ENCODE measurements around the gene PDIA6.
"Not testable (repeated sequence)": the region's sequence is repeated elsewhere in the genome, so short reads cannot be mapped to it uniquely, and the experiment has no call there.

Gene PDIA6

DNA sequence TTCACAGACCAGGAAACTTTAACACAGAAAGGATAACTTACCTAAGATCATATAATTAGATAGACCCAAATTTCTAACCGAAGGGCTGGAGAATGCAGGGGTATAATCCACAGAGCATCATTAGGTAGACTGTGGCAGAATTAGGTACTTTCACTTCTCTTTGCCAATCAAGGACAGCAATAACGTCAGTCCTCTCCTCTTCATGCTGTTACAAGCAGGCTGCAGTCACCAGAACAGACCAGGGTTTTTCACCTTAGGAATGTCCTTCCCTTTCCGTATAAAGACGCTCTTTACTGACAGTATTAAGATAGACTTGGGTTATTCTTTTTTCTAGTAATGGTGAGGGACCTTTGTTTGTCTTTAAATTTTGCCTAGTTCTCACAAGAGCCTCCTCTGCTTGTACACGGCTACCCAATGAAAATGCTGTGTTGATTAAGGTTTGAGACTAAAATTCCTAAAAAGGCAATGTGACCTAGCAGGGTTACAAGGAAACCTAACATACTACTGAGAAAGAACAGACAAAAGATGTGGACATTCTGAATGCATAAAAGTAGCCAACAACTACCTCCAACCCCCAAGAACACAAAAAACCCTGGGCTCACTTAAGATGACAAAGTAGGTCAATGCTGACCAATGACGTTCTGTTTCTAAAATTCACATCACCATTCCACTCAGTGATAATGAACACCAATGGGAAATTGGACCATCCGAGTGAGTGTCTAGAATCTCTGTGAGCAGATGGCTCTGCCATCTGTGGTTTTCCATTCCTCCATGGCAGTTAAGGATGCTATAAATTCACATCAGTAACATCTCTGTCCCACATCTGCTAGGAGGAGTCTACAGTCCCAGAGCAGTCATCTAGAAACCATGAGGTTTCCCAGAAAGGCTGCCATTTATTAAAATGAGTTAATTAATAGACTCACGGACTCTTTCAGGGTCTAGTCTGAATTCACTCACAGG lies 2.1 kb downstream of the PDIA6 start:
- peak overlapping the region; percentile 89 for H3K27ac ChIP-seq (ENCODE audit: low read length)
- H3K9me3 ChIP-seq (ENCODE audit: insufficient read depth, low read length) = no peaks in the 10 kb centered on the region
- H3K27me3 ChIP-seq (ENCODE audit: low read depth, low read length) = peaks cover 11% of the 10 kb centered on the region; the same call in 1 of the 2 replicates
- peaks cover 29% of the 10 kb centered on the region for H3K4me1 ChIP-seq (ENCODE audit: low read length)
- H3K9ac ChIP-seq (ENCODE audit: low read length) = peak overlapping the region; percentile 95
- peaks cover 46% of the 10 kb centered on the region for H3K36me3 ChIP-seq (replicated peaks; ENCODE audit: low read depth, low read length)
- no peak overlapping the region for H2AFZ ChIP-seq (ENCODE audit: low read depth, low read length)
- peak overlapping the region; percentile 83 for H3K4me2 ChIP-seq (ENCODE audit: low read length)
- H3K4me3 ChIP-seq (ENCODE audit: low read length) = peak overlapping the region; percentile 97
- no peak for TF ChIP-seq EZH2phosphoT487 (IDR thresholded peaks at IDR 0.05; ENCODE audit: low read depth)
- TF ChIP-seq, protein P1, sequence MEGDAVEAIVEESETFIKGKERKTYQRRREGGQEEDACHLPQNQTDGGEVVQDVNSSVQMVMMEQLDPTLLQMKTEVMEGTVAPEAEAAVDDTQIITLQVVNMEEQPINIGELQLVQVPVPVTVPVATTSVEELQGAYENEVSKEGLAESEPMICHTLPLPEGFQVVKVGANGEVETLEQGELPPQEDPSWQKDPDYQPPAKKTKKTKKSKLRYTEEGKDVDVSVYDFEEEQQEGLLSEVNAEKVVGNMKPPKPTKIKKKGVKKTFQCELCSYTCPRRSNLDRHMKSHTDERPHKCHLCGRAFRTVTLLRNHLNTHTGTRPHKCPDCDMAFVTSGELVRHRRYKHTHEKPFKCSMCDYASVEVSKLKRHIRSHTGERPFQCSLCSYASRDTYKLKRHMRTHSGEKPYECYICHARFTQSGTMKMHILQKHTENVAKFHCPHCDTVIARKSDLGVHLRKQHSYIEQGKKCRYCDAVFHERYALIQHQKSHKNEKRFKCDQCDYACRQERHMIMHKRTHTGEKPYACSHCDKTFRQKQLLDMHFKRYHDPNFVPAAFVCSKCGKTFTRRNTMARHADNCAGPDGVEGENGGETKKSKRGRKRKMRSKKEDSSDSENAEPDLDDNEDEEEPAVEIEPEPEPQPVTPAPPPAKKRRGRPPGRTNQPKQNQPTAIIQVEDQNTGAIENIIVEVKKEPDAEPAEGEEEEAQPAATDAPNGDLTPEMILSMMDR (IDR thresholded peaks at IDR 0.05; ENCODE audit: low read depth, low read length) = no peak
- peaks cover 72% of the 10 kb centered on the region for H3K79me2 ChIP-seq (ENCODE audit: low read length)
- peaks cover 58% of the 10 kb centered on the region for H4K20me1 ChIP-seq (ENCODE audit: insufficient read depth, low read length)

DNA sequence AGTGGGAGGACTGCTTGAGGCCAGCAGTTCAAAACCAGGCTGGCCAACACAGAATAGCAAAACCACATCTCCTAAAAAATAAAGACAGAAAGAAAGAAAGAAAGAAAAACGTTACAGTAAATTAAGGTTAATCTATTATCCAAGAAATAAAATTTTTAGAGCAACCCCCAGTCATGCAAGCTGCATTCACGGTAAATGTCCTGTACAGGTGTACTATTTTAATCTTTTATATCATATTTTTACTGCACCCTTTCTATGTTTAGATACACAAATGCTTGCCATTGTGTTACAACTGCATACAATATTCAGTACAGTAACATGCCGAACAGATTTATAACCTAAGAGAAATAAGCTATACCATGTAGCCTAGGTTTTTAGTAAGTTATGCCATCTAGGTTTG lies 6.0 kb downstream of the PDIA6 start:
- Histone ChIP-seq H3K4me2 (ENCODE audit: low read length) (no peak overlapping the region), H3K4me3 (ENCODE audit: low read length) (no peak overlapping the region), H2AFZ (ENCODE audit: low read depth, low read length) (no peak overlapping the region), H3K79me2 (ENCODE audit: low read length) (peaks cover 91% of the 10 kb centered on the region), H3K27me3 (ENCODE audit: low read depth, low read length) (no peaks in the 10 kb centered on the region), H3K9ac (ENCODE audit: low read length) (no peak overlapping the region), H3K27ac (ENCODE audit: low read length) (no peak overlapping the region), H3K9me3 (ENCODE audit: insufficient read depth, low read length) (no peaks in the 10 kb centered on the region), H4K20me1 (ENCODE audit: insufficient read depth, low read length) (peaks cover 83% of the 10 kb centered on the region), H3K4me1 (ENCODE audit: low read length) (peaks cover 43% of the 10 kb centered on the region), H3K36me3 (replicated peaks; ENCODE audit: low read depth, low read length) (peaks cover 57% of the 10 kb centered on the region)
- TF ChIP-seq EZH2phosphoT487 (IDR thresholded peaks at IDR 0.05; ENCODE audit: low read depth) = no peak
- TF ChIP-seq, protein P1 (IDR thresholded peaks at IDR 0.05; ENCODE audit: low read depth, low read length) = no peak

DNA sequence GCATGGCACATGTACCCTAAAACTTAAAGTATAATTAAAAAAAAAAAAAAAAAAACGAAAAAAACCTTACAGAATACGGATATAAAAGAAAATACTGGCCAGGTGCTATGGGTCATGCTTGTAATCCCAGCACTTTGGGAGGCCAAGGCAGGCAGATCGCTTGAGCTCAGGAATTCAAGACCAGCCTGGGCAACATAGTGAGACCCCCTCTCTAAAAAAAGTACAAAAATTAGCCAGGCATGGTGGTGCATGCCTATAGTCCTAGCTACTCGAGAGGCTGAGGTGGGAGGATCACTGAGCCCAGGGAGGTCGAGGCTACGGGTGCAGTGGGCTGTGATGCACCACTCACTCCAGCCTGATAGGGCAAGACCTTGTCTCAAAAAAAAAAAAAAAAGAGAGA lies 6.6 kb downstream of the PDIA6 start:
- H3K36me3 ChIP-seq (replicated peaks; ENCODE audit: low read depth, low read length) = peaks cover 58% of the 10 kb centered on the region
- peaks cover 91% of the 10 kb centered on the region for H3K79me2 ChIP-seq (ENCODE audit: low read length)
- H3K4me1 ChIP-seq (ENCODE audit: low read length) = peaks cover 41% of the 10 kb centered on the region
- not testable (repeated sequence) for H3K9me3 ChIP-seq (ENCODE audit: insufficient read depth, low read length); H3K4me2 ChIP-seq (ENCODE audit: low read length); H3K27me3 ChIP-seq (ENCODE audit: low read depth, low read length); H3K9ac ChIP-seq (ENCODE audit: low read length); H3K27ac ChIP-seq (ENCODE audit: low read length); H2AFZ ChIP-seq (ENCODE audit: low read depth, low read length); H3K4me3 ChIP-seq (ENCODE audit: low read length)
- H4K20me1 ChIP-seq (ENCODE audit: insufficient read depth, low read length) = peaks cover 83% of the 10 kb centered on the region

DNA sequence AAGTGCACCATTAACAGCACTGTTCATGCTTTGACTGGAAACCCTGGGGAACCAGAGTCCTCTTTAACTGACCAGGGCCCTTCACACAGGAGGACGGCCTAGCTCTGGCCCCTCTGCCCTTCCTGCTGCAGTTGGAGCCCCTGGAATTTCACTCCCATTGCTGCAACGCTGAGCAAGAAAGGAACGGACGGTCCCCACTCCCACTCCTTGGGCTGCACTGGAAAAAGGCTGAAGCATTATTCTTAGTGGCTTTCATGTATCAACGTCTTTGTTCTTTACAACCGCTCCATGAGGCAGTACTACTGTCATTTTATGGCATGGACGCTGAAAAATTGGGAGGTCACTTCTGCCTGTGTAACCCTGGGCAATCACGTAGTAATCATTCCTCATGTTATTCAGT lies 9.9 kb downstream of the PDIA6 start:
- Histone ChIP-seq H3K79me2 (ENCODE audit: low read length) (peaks cover 91% of the 10 kb centered on the region), H4K20me1 (ENCODE audit: insufficient read depth, low read length) (peaks cover 83% of the 10 kb centered on the region), H3K36me3 (replicated peaks; ENCODE audit: low read depth, low read length) (peaks cover 61% of the 10 kb centered on the region), H3K27ac (ENCODE audit: low read length) (peak overlapping the region; percentile 34), H3K9me3 (ENCODE audit: insufficient read depth, low read length) (no peaks in the 10 kb centered on the region), H3K4me1 (ENCODE audit: low read length) (peaks cover 17% of the 10 kb centered on the region), H3K27me3 (ENCODE audit: low read depth, low read length) (no peaks in the 10 kb centered on the region), H3K9ac (ENCODE audit: low read length) (no peak overlapping the region), H2AFZ (ENCODE audit: low read depth, low read length) (no peak overlapping the region), H3K4me3 (ENCODE audit: low read length) (no peak overlapping the region), H3K4me2 (ENCODE audit: low read length) (peak overlapping the region; percentile 32)
- TF ChIP-seq EZH2phosphoT487 (IDR thresholded peaks at IDR 0.05; ENCODE audit: low read depth) = no peak
- TF ChIP-seq, protein P1 (IDR thresholded peaks at IDR 0.05; ENCODE audit: low read depth, low read length) = no peak

Data from OCI-LY3 (cell line).